DMS114 treated with DMSO at 0.1 percent for 48 hours (cell line): ENCODE results near the gene IGF2.
"Not testable (repeated sequence)": the region's sequence is repeated elsewhere in the genome, so short reads cannot be mapped to it uniquely, and the experiment has no call there.

Experiments used
- DNase-seq: peaks from one replicate; lab custom pipeline; 2025; ENCODE audit not compliant: unreplicated experiment; lab: John Stamatoyannopoulos, UW

The IGF2 gene

DNA sequence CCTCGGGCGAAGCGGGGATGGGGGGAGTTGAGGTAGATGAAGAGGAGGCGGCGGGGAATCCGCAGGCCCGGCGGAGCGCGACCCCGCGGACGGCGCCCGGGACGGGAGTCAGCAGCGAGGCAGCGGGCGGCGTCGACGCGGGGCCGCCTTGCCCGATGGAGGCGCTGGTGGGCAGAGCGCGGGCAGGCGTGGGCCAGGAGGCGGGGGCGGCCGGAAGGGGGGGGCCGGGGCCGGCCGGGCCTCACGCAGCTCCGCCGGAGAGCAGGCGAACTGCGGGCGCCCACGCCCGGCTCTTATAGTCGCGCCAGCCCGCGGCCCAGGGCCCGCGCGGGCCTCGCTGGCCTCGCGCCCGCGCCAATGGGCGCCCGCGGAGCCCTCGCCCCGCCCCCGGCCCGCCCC, at the start of gene IGF2:
IGF2 (minus strand) TSS at position 267 of the 399 bp plus-strand sequence. CDS start 3,866 bp downstream, outside the sequence.
- DNase-seq: no peak

- DNase-seq: no peak
Measured at GRCh38 chr11:2188745-2189144, 49.6 kb upstream of the IGF2 start.

DNA sequence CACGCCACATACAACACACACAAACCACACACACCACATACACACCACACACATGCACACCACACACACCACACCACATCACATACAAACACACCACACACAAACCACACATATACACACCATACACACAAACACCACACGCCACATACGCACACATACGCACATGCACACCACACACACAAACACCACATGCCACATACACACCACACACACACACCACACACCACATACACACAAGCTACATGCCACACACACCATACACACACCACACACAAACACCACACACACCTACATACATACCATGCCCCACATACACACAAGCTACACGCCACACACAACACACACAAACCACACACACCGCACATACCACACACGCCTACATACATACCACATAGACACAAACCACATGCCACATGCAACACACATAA, 48.1 kb upstream of the IGF2 start:
- no peak for DNase-seq

DNA sequence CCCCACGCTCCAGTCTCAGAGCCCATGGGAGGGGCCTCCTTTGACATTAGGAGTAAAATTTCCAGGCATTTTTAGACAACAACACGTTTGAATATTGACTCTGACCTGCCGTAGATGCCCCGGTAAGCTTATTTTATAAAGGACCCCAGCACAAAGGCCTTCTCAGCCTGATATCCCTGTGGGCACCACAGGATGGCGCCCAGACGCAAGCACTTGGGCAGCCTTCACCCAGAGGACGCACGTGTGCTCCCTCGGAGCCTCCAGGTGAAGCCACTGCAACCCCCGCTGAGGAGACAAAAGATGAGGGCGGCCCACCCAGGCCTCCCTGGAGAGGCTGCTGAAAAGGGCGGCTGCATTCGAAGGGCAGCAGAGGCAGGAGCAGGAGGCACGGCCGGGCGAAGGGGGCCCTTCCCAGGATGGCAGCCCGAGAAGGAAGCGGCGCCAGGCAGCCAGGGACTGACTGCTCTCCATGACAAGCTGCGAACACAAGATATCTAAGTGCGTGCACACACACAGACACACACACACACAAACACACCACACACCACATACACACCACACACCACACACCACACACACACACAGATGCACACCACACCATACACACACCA, 47.6 kb upstream of the IGF2 start:
- DNase-seq: no peak

DNA sequence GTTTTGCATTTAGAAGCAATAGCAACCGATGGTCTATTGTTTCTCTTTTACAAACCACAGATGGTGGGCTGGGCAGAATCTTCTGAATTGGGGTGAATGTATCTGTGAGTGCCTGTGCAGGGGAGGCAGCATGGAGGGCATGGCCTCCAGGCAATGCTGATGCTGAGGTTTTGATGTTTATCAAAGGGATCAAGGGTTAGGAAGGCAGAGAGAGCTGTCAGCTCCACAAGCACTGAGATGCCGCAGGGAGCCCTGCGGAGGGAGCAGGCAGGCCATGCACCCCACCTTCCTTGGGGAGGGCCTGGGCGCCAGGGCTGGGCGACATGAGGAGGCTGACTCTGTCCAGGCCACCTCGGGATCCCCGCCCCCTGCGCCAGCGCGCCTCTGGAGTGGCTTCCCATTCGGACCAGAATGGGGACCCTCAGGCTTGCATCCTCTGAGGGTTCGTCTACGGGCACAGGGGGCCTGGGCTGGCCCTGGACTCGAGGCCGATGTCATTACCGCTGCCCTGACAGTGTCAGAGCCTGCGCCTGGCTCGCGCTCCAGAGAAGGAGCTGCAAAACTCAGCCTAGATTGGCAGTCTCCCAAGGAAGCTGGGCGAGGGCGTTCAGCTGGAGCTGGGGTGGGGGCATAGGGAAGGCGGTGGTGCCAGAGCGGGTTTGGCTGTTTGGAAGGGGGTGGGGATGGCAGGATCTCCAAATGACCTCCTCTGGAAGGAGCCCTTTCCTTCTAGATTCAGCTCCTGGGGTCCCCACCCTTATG, 46.3 kb upstream of the IGF2 start:
- DNase-seq: no peak

DNA sequence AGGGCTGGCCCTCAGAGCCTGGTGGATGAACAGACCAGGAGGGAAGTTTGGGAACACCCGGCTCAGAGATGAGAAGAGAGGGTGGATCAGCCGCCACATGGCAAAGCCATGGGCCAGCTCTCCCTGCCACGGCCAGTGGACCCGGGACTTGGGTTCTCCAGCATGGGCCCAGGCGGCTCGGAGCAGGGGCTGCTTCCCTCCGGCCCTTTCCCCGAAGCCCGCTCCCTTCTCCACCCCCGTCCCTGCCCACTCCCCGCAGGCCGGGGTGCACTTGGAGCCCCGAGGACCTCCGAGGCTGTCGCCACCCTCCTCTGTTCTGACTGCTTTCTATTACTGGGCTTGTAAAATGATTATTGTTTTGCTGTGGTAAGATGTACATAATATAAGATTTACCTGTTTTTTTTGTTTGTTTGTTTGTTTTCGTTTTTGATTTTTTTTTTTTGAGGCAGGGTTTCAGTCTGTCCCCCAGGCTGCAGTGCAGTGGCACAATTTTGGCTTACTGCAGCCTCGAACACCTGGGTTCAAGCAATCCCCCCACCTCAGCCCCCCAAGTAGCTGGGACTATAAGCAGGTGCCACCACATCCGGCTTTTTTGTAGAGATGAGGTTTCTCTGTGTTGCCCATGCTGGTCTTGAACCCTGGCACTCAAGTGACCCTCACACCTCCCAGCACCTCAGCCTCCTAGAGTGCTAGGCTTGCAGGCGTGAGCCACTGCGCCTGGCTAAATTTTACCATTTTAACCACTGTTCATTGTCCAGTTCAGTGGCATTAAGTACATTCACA, 43.7 kb upstream of the IGF2 start:
- DNase-seq: no peak

DNA sequence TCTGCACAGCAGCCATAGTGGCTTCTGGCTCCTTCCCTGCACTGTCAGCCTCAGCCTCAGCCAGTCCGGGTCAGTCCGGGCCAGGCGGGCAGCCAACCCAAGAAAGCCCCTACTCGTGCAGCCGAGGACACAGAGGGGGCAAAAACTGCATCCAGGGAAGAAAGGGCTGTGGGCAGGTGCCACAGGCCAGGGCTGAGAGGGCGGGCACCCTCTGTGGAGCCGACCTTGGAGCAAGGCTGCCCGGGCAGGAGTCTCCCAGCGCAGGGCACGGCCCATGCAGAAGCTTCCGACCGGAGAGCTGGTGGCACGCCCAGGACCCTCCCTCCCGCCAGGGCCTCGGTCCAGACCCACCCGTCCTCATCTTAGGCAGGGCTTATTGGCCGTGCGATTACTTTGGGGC, 42.9 kb upstream of the IGF2 start:
- no peak for DNase-seq

GRCh38 chr11:2180789-2181370, 41.7 kb upstream of the IGF2 start:
- DNase-seq: no peak

- no peak for DNase-seq
Measured at GRCh38 chr11:2180347-2180746, 41.2 kb upstream of the IGF2 start.

GRCh38 chr11:2179516-2179915, 40.3 kb upstream of the IGF2 start:
- no peak for DNase-seq

- DNase-seq: no peak
Measured at GRCh38 chr11:2178906-2179494, 39.8 kb upstream of the IGF2 start.

GRCh38 chr11:2178055-2178773, 39.0 kb upstream of the IGF2 start:
- DNase-seq: not testable (repeated sequence)

DNA sequence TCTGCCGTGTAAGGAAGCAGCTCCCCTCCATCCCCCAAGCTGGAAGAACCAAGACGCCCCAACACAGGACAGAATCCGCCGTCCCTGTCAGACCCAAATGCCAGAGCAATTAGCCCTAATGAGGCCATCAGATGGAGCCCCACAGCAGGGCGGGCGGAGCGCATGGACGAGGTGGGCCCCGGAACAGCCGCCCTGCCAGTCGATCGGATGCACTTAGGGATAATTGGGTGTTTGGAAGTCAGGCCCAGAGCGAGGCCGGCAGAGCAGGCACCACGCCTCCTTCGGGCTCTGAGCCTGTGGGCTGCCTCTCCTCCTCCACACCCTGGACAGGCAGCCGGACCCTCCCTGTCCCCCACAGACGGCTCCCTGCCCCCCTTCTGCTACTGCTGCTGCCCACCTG, 37.9 kb upstream of the IGF2 start:
- no peak for DNase-seq

DNA sequence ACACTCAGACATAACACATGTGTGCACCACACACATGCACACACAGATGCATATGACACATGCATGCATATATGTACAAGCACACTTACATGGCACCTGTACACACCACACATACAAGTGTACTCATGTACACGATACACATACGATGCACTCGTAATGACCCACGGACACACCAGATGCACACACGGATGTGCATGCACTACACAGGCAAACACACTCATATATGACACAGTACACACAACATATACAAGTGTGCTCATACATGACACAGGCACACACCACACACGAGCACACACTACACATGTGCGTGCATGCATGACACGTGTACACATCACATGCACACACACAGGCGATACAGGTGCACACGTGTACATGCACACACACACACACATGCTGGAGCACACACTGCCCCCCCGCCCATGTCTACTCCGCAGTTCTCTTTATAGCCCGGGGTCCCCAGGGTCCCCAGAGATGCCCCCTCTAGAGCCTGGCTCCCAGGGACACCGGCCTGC, 37.3 kb upstream of the IGF2 start:
- DNase-seq: no peak

- DNase-seq: no peak
Measured at GRCh38 chr11:2175659-2176058, 36.5 kb upstream of the IGF2 start.

DNA sequence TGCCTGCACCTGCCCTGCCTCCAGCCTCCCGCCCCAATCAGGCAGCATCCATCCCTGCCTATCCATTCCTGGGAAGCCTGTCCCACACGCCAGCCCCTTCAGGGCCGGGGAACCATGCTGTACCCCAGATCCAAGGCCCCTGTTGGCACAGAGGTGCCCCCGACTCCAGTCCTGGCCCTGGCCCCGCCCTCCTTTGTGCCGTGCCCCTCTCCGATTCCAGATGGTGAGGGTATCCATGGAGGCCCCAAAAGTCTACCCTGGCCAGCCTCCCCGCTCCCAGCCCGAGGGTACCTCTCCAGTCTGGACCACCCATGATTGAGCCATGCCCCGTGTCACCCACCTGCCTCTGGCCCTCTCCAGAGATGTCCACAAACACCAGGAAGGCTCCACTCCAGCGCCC, 35.2 kb upstream of the IGF2 start:
- no peak for DNase-seq

DNA sequence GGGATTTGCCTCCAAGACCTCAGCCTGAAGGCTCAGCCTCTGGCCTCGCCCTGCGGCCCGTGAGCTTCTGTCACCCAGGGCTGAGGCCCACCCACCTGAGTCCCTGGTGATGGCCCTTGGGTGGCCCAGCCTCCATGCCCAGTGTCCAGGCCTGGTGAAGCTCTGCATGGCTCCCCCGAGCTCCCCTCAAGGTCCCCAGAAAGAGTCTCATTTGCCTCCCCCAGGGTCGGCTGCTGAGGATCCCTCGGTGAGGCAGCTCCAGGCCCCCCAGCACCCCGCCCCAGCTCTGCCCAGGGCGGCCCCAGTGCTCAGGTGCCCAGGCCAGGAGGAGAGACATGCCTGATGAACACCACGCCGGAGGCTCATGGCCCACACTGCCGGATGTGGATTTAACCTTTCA, 34.6 kb upstream of the IGF2 start:
- no peak for DNase-seq

GRCh38 chr11:2173150-2173693, 34.0 kb upstream of the IGF2 start:
- DNase-seq: no peak

DNA sequence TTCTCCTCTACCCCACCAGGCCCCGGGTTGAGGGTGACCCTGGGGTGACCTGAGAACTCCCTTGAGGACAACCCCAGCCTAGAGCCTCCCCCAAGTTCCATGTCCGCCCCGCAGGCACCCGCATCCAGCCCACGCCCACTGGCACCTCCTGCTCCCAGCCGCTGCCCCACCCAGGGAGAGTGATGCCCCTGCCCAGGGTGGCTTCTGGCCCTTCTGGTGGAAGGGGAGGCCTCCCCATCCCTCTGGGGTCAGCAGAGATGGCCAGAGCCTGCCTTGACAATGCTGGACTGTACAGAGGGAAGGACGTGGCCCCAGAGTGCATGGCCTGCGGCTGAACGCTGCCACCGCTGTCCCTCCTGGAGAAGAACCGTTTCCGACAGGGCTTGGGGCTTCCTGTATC, 33.5 kb upstream of the IGF2 start:
- DNase-seq: no peak

GRCh38 chr11:2171591-2172003, 32.4 kb upstream of the IGF2 start, which contains the start of gene TH:
TSS of gene TH (minus strand) at chr11:2171815. CDS start at chr11:2171786, 29 bp downstream.
- no peak for DNase-seq
